ENCODE data around the gene KRTAP10-6. TPM values are rescaled to one million over a fixed set of nuclear protein-coding genes. Genes with fewer than 3 reads are reported as not detected.

The KRTAP10-6 gene
- total RNA-seq, 5 donors from 2014 or later (not counting 1 experiment from before 2014, with no cell fraction given), result not detected

DNA sequence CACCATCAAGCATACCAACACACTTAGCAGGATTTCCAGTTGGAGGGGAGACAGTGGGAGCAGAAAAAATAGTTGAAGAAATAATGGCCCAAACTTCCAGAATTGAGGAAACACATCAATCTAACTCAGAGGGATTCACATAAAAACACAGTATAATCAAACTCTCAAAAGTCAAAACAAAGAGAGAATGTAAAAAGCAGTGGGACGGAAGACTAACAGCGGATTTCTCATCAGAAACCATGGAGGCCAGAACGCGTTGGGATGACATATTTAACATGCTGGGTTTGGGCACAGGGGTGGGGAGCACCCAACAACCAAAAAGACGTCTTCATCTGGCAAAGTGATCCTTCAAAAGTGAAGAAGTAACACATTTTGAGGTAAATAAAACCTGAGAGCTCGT lies 27.6 kb upstream of the KRTAP10-6 start:
- Histone ChIP-seq H3K27me3 (replicated peaks in 1 of 2; ENCODE audit: control insufficient read depth in 2 of 2, extremely low read depth in 1 of 2, insufficient read depth in 2 of 2, low read length in 1 of 2) (peaks cover 0 to under 1% of the 10 kb centered on the region in 2 experiments), H3K27ac (ENCODE audit: low read length) (peak overlapping the region; percentile 82), H3K36me3 (ENCODE audit: control insufficient read depth in 2 of 2, extremely low read depth in 1 of 2, insufficient read depth in 1 of 2, low read length in 1 of 2) (no peaks in the 10 kb centered on the region), H3K9me3 (peaks cover 7% of the 10 kb centered on the region), H3K4me1 (ENCODE audit: control insufficient read depth in 1 of 2, extremely low read depth in 1 of 2, insufficient read depth in 2 of 2, low read length in 2 of 2) (peaks cover 17 to 43% of the 10 kb centered on the region in 2 experiments), H3K4me3 (ENCODE audit: control insufficient read depth in 1 of 2, extremely low read depth in 1 of 2, low read length in 1 of 2) (no peak overlapping the region)
- peaks cover 34% of the 10 kb centered on the region for H3K36me3 Mint-ChIP-seq
- DNase-seq, result no peak
- ChIA-PET CTCF (interaction anchor here in 1 of 2 donors (1.3 to 1.6 kb wide), 2 partner anchors 38 to 49 kb away, joined by 3 to 10 read pairs; partner anchors contain the start of gene KRTAP12-3), POLR2A (no interaction called here)
- no peak for ATAC-seq (replicated peaks in 1 of 4)
- peaks cover 39 to 45% (median 41%) of the 10 kb centered on the region in 3 donors for H3K9me3 Mint-ChIP-seq
- H3K4me1 Mint-ChIP-seq, result peaks cover 46 to 56% (median 52%) of the 10 kb centered on the region in 3 donors
- H3K27ac Mint-ChIP-seq, result peak overlapping the region; percentile 95 to 98
- 96% methylated on average over 4 of the region's 6 CpGs for WGBS (ENCODE audit: insufficient coverage)
- H3K27me3 Mint-ChIP-seq, result no peaks in the 10 kb centered on the region
- H3K4me3 Mint-ChIP-seq, result peak overlapping the region in 1 of 3 donors; percentile 74

DNA sequence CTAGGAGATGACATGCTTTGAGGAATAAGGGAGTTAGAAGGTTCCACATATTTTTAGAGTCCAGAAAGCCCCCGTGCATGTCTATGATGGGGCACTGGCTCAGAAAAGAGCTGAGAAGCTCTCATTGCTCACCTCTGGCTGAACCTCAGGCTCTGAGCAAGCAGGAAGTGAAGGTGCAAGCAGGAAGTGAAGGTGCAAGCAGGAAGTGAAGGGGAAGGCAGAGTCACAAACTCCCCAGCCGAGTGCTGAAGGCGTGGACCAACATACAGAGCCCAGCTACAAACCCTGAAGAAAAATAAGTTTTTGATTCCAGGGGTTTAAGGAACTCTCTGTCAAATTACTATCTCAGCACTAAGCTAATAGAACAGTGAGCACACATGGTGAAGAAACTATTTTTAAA lies 26.6 kb upstream of the KRTAP10-6 start:
- H3K27me3 Mint-ChIP-seq, result no peaks in the 10 kb centered on the region
- WGBS (ENCODE audit: insufficient coverage), result 0% methylated on average over 1 of the region's 3 CpGs
- Histone ChIP-seq H3K27ac (ENCODE audit: low read length) (peak overlapping the region; percentile 82), H3K4me3 (ENCODE audit: control insufficient read depth in 1 of 2, extremely low read depth in 1 of 2, low read length in 1 of 2) (peak overlapping the region in 1 of 2 donors; percentile 10), H3K9me3 (peaks cover 7% of the 10 kb centered on the region), H3K27me3 (replicated peaks in 1 of 2; ENCODE audit: control insufficient read depth in 2 of 2, extremely low read depth in 1 of 2, insufficient read depth in 2 of 2, low read length in 1 of 2) (peaks cover 0 to 9% of the 10 kb centered on the region in 2 experiments), H3K36me3 (ENCODE audit: control insufficient read depth in 2 of 2, extremely low read depth in 1 of 2, insufficient read depth in 1 of 2, low read length in 1 of 2) (no peaks in the 10 kb centered on the region), H3K4me1 (ENCODE audit: control insufficient read depth in 1 of 2, extremely low read depth in 1 of 2, insufficient read depth in 2 of 2, low read length in 2 of 2) (peaks cover 17 to 43% of the 10 kb centered on the region in 2 experiments)
- ATAC-seq (replicated peaks in 1 of 4) (peak; percentile 97 to 100 (median 100)), DNase-seq (peak; percentile 43 to 81 (median 60))
- peaks cover 31% of the 10 kb centered on the region for H3K36me3 Mint-ChIP-seq
- H3K9me3 Mint-ChIP-seq, result peaks cover 32 to 37% (median 33%) of the 10 kb centered on the region in 3 donors
- peaks cover 46 to 62% (median 55%) of the 10 kb centered on the region in 3 donors for H3K4me1 Mint-ChIP-seq
- peak overlapping the region; percentile 11 to 74 (median 47) for H3K4me3 Mint-ChIP-seq
- POLR2A ChIA-PET, result interaction anchor here in 1 of 2 donors (0.5 to 1.1 kb wide), 2 partner anchors 39 to 175 kb away, joined by 4 read pairs; partner anchors contain the start of gene KRTAP12-3
- CTCF ChIA-PET, result interaction anchor here (0.5 to 1.6 kb wide), 9 partner anchors 10 to 126 kb away, joined by 3 to 10 read pairs (median 3); partner anchors contain the start of genes KRTAP12-3 (in 1 of the 2) and KRTAP12-4 (in 1 of the 2)
- H3K27ac Mint-ChIP-seq, result peak overlapping the region; percentile 95 to 98

DNA sequence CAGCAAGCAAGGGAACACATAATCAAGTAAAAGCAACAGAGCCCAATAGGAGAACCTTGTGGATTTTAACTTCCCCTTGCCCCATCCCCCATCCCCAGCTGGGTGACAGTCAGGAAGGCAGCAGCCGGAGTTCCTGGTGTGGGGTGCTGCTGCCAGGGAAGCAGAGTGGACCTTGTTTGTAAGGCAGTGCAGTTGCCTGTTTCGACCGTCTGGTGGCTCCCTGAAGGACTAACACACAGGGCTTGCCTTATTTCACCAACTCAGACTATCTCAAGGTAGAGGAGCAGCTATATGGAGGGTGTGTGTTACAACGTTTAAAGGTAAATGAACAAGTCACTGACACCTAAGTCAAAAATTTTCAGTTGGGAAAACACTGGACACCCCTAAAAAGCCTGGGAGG lies 26.2 kb upstream of the KRTAP10-6 start:
- Histone ChIP-seq H3K36me3 (ENCODE audit: control insufficient read depth in 2 of 2, extremely low read depth in 1 of 2, insufficient read depth in 1 of 2, low read length in 1 of 2) (no peaks in the 10 kb centered on the region), H3K27ac (ENCODE audit: low read length) (peak overlapping the region; percentile 82), H3K27me3 (replicated peaks in 1 of 2; ENCODE audit: control insufficient read depth in 2 of 2, extremely low read depth in 1 of 2, insufficient read depth in 2 of 2, low read length in 1 of 2) (peaks cover 0 to 9% of the 10 kb centered on the region in 2 experiments), H3K4me1 (ENCODE audit: control insufficient read depth in 1 of 2, extremely low read depth in 1 of 2, insufficient read depth in 2 of 2, low read length in 2 of 2) (peaks cover 17 to 43% of the 10 kb centered on the region in 2 experiments), H3K9me3 (peaks cover 7% of the 10 kb centered on the region), H3K4me3 (ENCODE audit: control insufficient read depth in 1 of 2, extremely low read depth in 1 of 2, low read length in 1 of 2) (peak overlapping the region in 1 of 2 donors; percentile 10)
- peaks cover 28 to 33% (median 29%) of the 10 kb centered on the region in 3 donors for H3K9me3 Mint-ChIP-seq
- peak in 5 of 35 experiments; percentile 4 to 39 (median 10) for DNase-seq
- no peaks in the 10 kb centered on the region for H3K27me3 Mint-ChIP-seq
- H3K36me3 Mint-ChIP-seq, result peaks cover 30% of the 10 kb centered on the region
- H3K27ac Mint-ChIP-seq, result peak overlapping the region; percentile 95 to 98
- peaks cover 46 to 62% (median 55%) of the 10 kb centered on the region in 3 donors for H3K4me1 Mint-ChIP-seq
- ChIA-PET POLR2A (interaction anchor here in 1 of 2 donors (1.1 kb wide), 1 partner anchor 39 kb away, joined by 4 read pairs; the partner anchor contains the start of gene KRTAP12-3), CTCF (interaction anchor here (0.5 to 1.6 kb wide), 7 partner anchors 10 to 76 kb away, joined by 3 to 10 read pairs (median 3); partner anchors contain the start of genes KRTAP12-3 (in 1 of the 2) and KRTAP12-4 (in 1 of the 2))
- ATAC-seq (replicated peaks in 1 of 4), result peak; percentile 30 to 63 (median 40)
- H3K4me3 Mint-ChIP-seq, result peak overlapping the region; percentile 11 to 74 (median 47)
- no CpG with 5 or more reads among the region's 4 CpGs for WGBS (ENCODE audit: insufficient coverage)

DNA sequence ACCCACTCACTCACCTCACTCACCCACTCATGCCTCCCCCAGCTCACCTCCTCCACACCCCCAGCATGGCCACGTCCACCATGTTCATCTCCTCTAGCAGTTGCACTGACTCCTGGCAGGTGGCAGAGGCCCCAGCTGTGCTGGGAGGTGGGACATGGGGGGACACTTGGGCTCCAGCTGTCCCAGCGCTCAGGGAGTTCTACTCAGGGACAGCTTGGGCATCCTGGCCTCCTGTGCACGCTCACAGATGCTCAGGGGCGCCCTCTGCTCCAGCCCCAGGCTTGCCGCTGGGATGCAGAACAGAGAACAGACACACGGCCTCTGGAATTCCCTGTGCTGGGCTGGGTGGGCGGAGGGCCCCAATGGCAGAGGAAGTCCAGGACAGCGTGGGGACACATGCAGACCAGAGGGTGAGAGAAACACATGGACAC lies 24.8 kb upstream of the KRTAP10-6 start:
- ChIA-PET CTCF (no interaction called here), POLR2A (no interaction called here)
- no peaks in the 10 kb centered on the region for H3K27me3 Mint-ChIP-seq
- peaks cover 46 to 62% (median 58%) of the 10 kb centered on the region in 3 donors for H3K4me1 Mint-ChIP-seq
- no peak overlapping the region for H3K4me3 ChIP-seq (ENCODE audit: control insufficient read depth in 1 of 2, extremely low read depth in 1 of 2, low read length in 1 of 2)
- H3K4me3 Mint-ChIP-seq, result peak overlapping the region in 1 of 3 donors; percentile 46
- H3K27ac Mint-ChIP-seq, result peak overlapping the region; percentile 66 to 95
- H3K9me3 ChIP-seq, result peaks cover 6% of the 10 kb centered on the region
- H3K36me3 Mint-ChIP-seq, result peaks cover 18% of the 10 kb centered on the region
- peaks cover 15 to 20% (median 17%) of the 10 kb centered on the region in 3 donors for H3K9me3 Mint-ChIP-seq
- ATAC-seq (replicated peaks in 1 of 4), result no peak
- H3K4me1 ChIP-seq (ENCODE audit: control insufficient read depth in 1 of 2, extremely low read depth in 1 of 2, insufficient read depth in 2 of 2, low read length in 2 of 2), result peaks cover 17 to 43% of the 10 kb centered on the region in 2 experiments
- peak overlapping the region; percentile 82 for H3K27ac ChIP-seq (ENCODE audit: low read length)
- H3K27me3 ChIP-seq (replicated peaks in 1 of 2; ENCODE audit: control insufficient read depth in 2 of 2, extremely low read depth in 1 of 2, insufficient read depth in 2 of 2, low read length in 1 of 2), result peaks cover 0 to 9% of the 10 kb centered on the region in 2 experiments
- WGBS (ENCODE audit: insufficient coverage), result 89% methylated on average over 7 of the region's 8 CpGs
- no peaks in the 10 kb centered on the region for H3K36me3 ChIP-seq (ENCODE audit: control insufficient read depth in 2 of 2, extremely low read depth in 1 of 2, insufficient read depth in 1 of 2, low read length in 1 of 2)
- no peak for DNase-seq

DNA sequence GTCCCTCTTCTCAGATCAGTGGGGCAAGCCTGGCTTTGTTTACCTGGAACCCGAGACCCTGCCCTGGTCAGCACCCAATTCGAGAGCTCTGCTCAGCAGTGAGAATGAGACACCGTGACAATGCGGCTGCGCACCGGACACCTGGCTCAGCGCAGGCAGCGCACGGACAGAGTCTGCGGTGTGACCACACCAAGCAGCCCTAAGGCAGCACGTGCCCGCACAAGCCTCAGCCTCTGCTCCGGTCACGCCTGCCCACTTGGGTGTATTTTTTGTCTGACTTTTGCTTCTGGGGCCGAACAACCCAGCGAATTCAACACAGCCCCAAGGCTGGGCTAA lies 24.3 kb upstream of the KRTAP10-6 start:
- H3K27me3 ChIP-seq (replicated peaks in 1 of 2; ENCODE audit: control insufficient read depth in 2 of 2, extremely low read depth in 1 of 2, insufficient read depth in 2 of 2, low read length in 1 of 2), result peaks cover 0 to 9% of the 10 kb centered on the region in 2 experiments
- H3K36me3 Mint-ChIP-seq, result peaks cover 18% of the 10 kb centered on the region
- H3K4me1 Mint-ChIP-seq, result peaks cover 46 to 62% (median 58%) of the 10 kb centered on the region in 3 donors
- peak overlapping the region in 2 of 3 donors; percentile 6 to 46 for H3K4me3 Mint-ChIP-seq
- H3K9me3 Mint-ChIP-seq, result peaks cover 15 to 21% (median 17%) of the 10 kb centered on the region in 3 donors
- H3K4me3 ChIP-seq (ENCODE audit: control insufficient read depth in 1 of 2, extremely low read depth in 1 of 2, low read length in 1 of 2), result no peak overlapping the region
- DNase-seq, result no peak
- ATAC-seq (replicated peaks in 1 of 4), result no peak
- no peaks in the 10 kb centered on the region for H3K36me3 ChIP-seq (ENCODE audit: control insufficient read depth in 2 of 2, extremely low read depth in 1 of 2, insufficient read depth in 1 of 2, low read length in 1 of 2)
- H3K27ac Mint-ChIP-seq, result peak overlapping the region; percentile 31 to 71
- no peaks in the 10 kb centered on the region for H3K27me3 Mint-ChIP-seq
- no peak overlapping the region for H3K27ac ChIP-seq (ENCODE audit: low read length)
- POLR2A ChIA-PET, result interaction anchor here in 1 of 2 donors (0.5 kb wide), 1 partner anchor 35 kb away, joined by 3 read pairs; no protein-coding TSS in a partner anchor
- H3K9me3 ChIP-seq, result peaks cover 6% of the 10 kb centered on the region
- WGBS (ENCODE audit: insufficient coverage), result 92% methylated on average over 16 of the region's 16 CpGs
- H3K4me1 ChIP-seq (ENCODE audit: control insufficient read depth in 1 of 2, extremely low read depth in 1 of 2, insufficient read depth in 2 of 2, low read length in 2 of 2), result peaks cover 17 to 43% of the 10 kb centered on the region in 2 experiments
- CTCF ChIA-PET, result interaction anchor here in 1 of 2 donors (0.6 kb wide), 1 partner anchor 81 kb away, joined by 6 read pairs; no protein-coding TSS in a partner anchor

DNA sequence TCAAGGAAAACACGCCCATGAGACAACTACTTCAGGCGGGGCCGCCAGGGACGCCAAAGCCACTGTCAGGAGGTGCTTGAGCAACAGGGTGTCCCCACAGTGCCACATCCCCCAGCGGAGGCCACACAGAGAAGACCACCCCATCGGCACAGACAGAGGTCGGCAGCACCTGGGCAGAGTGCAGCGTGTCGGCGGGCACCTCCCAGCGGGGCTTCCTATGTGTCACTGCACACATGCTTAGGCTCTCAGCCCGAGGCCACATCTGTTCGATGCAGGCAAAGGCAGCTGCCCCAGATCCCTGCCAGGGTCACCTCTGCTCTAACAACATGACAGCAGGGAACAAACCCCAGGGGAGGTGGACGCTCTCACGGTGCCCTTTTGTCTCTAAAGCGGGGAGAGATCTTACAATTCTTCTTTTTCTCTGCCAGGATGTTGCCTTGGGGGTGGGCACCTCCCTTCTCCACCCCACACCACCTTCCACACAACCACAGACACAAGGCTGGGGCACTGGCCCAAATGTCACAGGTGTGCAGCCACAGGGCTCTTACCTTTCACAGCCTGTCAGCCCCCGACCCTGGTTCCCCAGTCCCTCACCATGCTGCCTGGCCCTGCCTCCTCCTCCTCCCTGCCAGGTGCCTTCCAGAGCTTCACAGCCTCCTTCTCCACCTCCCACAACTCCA lies 23.7 kb upstream of the KRTAP10-6 start:
- H3K27ac ChIP-seq (ENCODE audit: low read length), result no peak overlapping the region
- peaks cover 17 to 43% of the 10 kb centered on the region in 2 experiments for H3K4me1 ChIP-seq (ENCODE audit: control insufficient read depth in 1 of 2, extremely low read depth in 1 of 2, insufficient read depth in 2 of 2, low read length in 2 of 2)
- Mint-ChIP-seq H3K27ac (peak overlapping the region; percentile 39 to 71), H3K4me3 (peak overlapping the region in 2 of 3 donors; percentile 6 to 46), H3K4me1 (peaks cover 46 to 62% (median 58%) of the 10 kb centered on the region in 3 donors), H3K36me3 (peaks cover 18% of the 10 kb centered on the region), H3K27me3 (no peaks in the 10 kb centered on the region), H3K9me3 (peaks cover 17 to 26% (median 17%) of the 10 kb centered on the region in 3 donors)
- H3K27me3 ChIP-seq (replicated peaks in 1 of 2; ENCODE audit: control insufficient read depth in 2 of 2, extremely low read depth in 1 of 2, insufficient read depth in 2 of 2, low read length in 1 of 2), result peaks cover 0 to 9% of the 10 kb centered on the region in 2 experiments
- 60% methylated on average over 8 of the region's 17 CpGs for WGBS (ENCODE audit: insufficient coverage)
- no peak overlapping the region for H3K4me3 ChIP-seq (ENCODE audit: control insufficient read depth in 1 of 2, extremely low read depth in 1 of 2, low read length in 1 of 2)
- POLR2A ChIA-PET, result interaction anchor here in 1 of 2 donors (0.5 kb wide), 1 partner anchor 36 kb away, joined by 3 read pairs; no protein-coding TSS in a partner anchor
- CTCF ChIA-PET, result interaction anchor here in 1 of 2 donors (0.6 kb wide), 1 partner anchor 81 kb away, joined by 6 read pairs; no protein-coding TSS in a partner anchor
- no peaks in the 10 kb centered on the region for H3K36me3 ChIP-seq (ENCODE audit: control insufficient read depth in 2 of 2, extremely low read depth in 1 of 2, insufficient read depth in 1 of 2, low read length in 1 of 2)
- H3K9me3 ChIP-seq, result peaks cover 6% of the 10 kb centered on the region
- DNase-seq (no peak), ATAC-seq (replicated peaks in 1 of 4) (no peak)
